Measurements from ENCODE around the gene WDR91. TPM values are rescaled to one million over a fixed set of nuclear protein-coding genes. Genes with fewer than 3 reads are reported as not detected.

WDR91 gene
- total and polyA plus RNA-seq, 2 donors (not counting 1 experiment from before 2014, with no cell fraction given) = 26.7 to 40.7 TPM

GRCh38 chr7:135210888-135211178 lies 493 bp downstream of the WDR91 start:
- ChIA-PET CTCF (interaction anchor here (0.5 to 3.6 kb wide), 9 partner anchors 23 to 576 kb away, joined by 3 to 15 read pairs (median 3); partner anchors contain the start of genes AGBL3 and BPGM), POLR2A (interaction anchor here (0.8 to 1.7 kb wide), 4 partner anchors 14 to 63 kb away, joined by 3 to 9 read pairs (median 4); partner anchors contain the start of genes CYREN and TMEM140)
- H4K20me1 ChIP-seq (ENCODE audit: control insufficient read depth, insufficient read depth, low read length, poor library complexity, severe bottlenecking) = no peaks in the 10 kb centered on the region
- H3K9me3 ChIP-seq (ENCODE audit: control extremely low read depth in 1 of 3, control insufficient read depth in 2 of 3, insufficient read depth in 1 of 3, low read length in 2 of 3) = no peaks in the 10 kb centered on the region
- peak overlapping the region; percentile 77 to 92 for H3K27ac ChIP-seq (ENCODE audit: low read length in 2 of 2)
- peaks cover 34 to 35% of the 10 kb centered on the region in 2 donors for H3K4me1 ChIP-seq (ENCODE audit: control insufficient read depth in 2 of 2, insufficient read depth in 2 of 2, low read length in 2 of 2)
- whole genome bisulfite sequencing (ENCODE audit: insufficient coverage) = 0% methylated on average over 13 of the region's 13 CpGs
- peaks cover 16% of the 10 kb centered on the region for H3K79me2 ChIP-seq (ENCODE audit: control insufficient read depth, insufficient read depth, low read length)
- intact Hi-C loops (cut with micrococcal nuclease) = loop anchor here (1.0 to 2.0 kb wide), 8 partner anchors 24 to 565 kb away; partner anchors contain the start of genes AGBL3, BPGM, CNOT4 and CYREN
- no peak for DNase-seq
- peak overlapping the region; percentile 96 for H2AFZ ChIP-seq (ENCODE audit: insufficient read depth, low read depth, low read length, poor library complexity, severe bottlenecking)
- H3K4me1 Mint-ChIP-seq = peaks cover 53% of the 10 kb centered on the region
- H3K36me3 ChIP-seq (replicated peaks in 1 of 2; ENCODE audit: control extremely low read depth in 1 of 2, control insufficient read depth in 1 of 2, extremely low read depth in 1 of 2, insufficient read depth in 2 of 2, low read length in 1 of 2) = peaks cover 0 to 2% of the 10 kb centered on the region in 2 experiments
- TF ChIP-seq EZH2 (IDR thresholded peaks at IDR 0.05; ENCODE audit: borderline replicate concordance, insufficient read depth, low read depth, low read length, poor library complexity, severe bottlenecking) (no peak), CTCF (IDR thresholded peaks at IDR 0.05) (no peak)
- no peaks in the 10 kb centered on the region for H3K9me3 Mint-ChIP-seq (ENCODE audit: insufficient read depth)
- H3K9ac ChIP-seq (ENCODE audit: low read length) = peak overlapping the region; percentile 97
- peak overlapping the region; percentile 98 for H3K4me2 ChIP-seq (replicated peaks; ENCODE audit: low read depth, low read length, poor library complexity, severe bottlenecking)
- H3K27me3 ChIP-seq (replicated peaks in 1 of 4; ENCODE audit: control extremely low read depth in 1 of 4, control insufficient read depth in 3 of 4, insufficient read depth in 4 of 4, low read length in 3 of 4) = no peaks in the 10 kb centered on the region
- H3K27me3 Mint-ChIP-seq = no peaks in the 10 kb centered on the region
- peak overlapping the region; percentile 78 to 98 (median 88) for H3K4me3 ChIP-seq (ENCODE audit: control extremely low read depth in 1 of 5, extremely low read depth in 1 of 5, insufficient read depth in 1 of 5, low read depth in 2 of 5, low read length in 4 of 5)
- H3K4me3 Mint-ChIP-seq = peak overlapping the region; percentile 98
- H3K27ac Mint-ChIP-seq = peak overlapping the region; percentile 97
- ATAC-seq (ENCODE audit: low read depth) = no peak

- Mint-ChIP-seq H3K27me3 (no peaks in the 10 kb centered on the region), H3K4me3 (peak overlapping the region; percentile 32), H3K27ac (no peak overlapping the region), H3K9me3 (ENCODE audit: insufficient read depth) (no peaks in the 10 kb centered on the region), H3K4me1 (peaks cover 55% of the 10 kb centered on the region)
- no peak overlapping the region for H3K4me3 ChIP-seq (ENCODE audit: control extremely low read depth in 1 of 5, extremely low read depth in 1 of 5, insufficient read depth in 1 of 5, low read depth in 2 of 5, low read length in 4 of 5)
- H2AFZ ChIP-seq (ENCODE audit: insufficient read depth, low read depth, low read length, poor library complexity, severe bottlenecking) = no peak overlapping the region
- ChIA-PET CTCF (interaction anchor here (1.0 to 3.6 kb wide), 4 partner anchors 9 to 222 kb away, joined by 3 to 15 read pairs (median 5); partner anchors contain the start of genes AGBL3 and CYREN), POLR2A (no interaction called here)
- no peaks in the 10 kb centered on the region for H3K9me3 ChIP-seq (ENCODE audit: control extremely low read depth in 1 of 3, control insufficient read depth in 2 of 3, insufficient read depth in 1 of 3, low read length in 2 of 3)
- H3K79me2 ChIP-seq (ENCODE audit: control insufficient read depth, insufficient read depth, low read length) = peaks cover 16% of the 10 kb centered on the region
- peak overlapping the region; percentile 8 for H3K4me2 ChIP-seq (replicated peaks; ENCODE audit: low read depth, low read length, poor library complexity, severe bottlenecking)
- H3K36me3 ChIP-seq (replicated peaks in 1 of 2; ENCODE audit: control extremely low read depth in 1 of 2, control insufficient read depth in 1 of 2, extremely low read depth in 1 of 2, insufficient read depth in 2 of 2, low read length in 1 of 2) = peaks cover 0 to 16% of the 10 kb centered on the region in 2 experiments
- no CpG with 5 or more reads among the region's 7 CpGs for WGBS (ENCODE audit: insufficient coverage)
- no peak overlapping the region for H3K9ac ChIP-seq (ENCODE audit: low read length)
- intact Hi-C loops (cut with micrococcal nuclease) = no loop called here
- H4K20me1 ChIP-seq (ENCODE audit: control insufficient read depth, insufficient read depth, low read length, poor library complexity, severe bottlenecking) = no peaks in the 10 kb centered on the region
- ATAC-seq (ENCODE audit: low read depth) (no peak), DNase-seq (no peak)
- H3K4me1 ChIP-seq (ENCODE audit: control insufficient read depth in 2 of 2, insufficient read depth in 2 of 2, low read length in 2 of 2) = peaks cover 34 to 35% of the 10 kb centered on the region in 2 donors
- H3K27me3 ChIP-seq (replicated peaks in 1 of 4; ENCODE audit: control extremely low read depth in 1 of 4, control insufficient read depth in 3 of 4, insufficient read depth in 4 of 4, low read length in 3 of 4) = no peaks in the 10 kb centered on the region
- TF ChIP-seq CTCF (IDR thresholded peaks at IDR 0.05) = no peak
- TF ChIP-seq EZH2 (IDR thresholded peaks at IDR 0.05; ENCODE audit: borderline replicate concordance, insufficient read depth, low read depth, low read length, poor library complexity, severe bottlenecking) = no peak
- no peak overlapping the region for H3K27ac ChIP-seq (ENCODE audit: low read length in 2 of 2)
These were observed 2.0 kb downstream of the WDR91 start for GRCh38 chr7:135209225-135209834.
